GM12878 (cell line): ENCODE results near the gene PEAR1. TPM values are rescaled to one million over a fixed set of nuclear protein-coding genes. Genes with fewer than 3 reads are reported as not detected.

ENCODE experiments used
- ATAC-seq: fragments of 200-7000 bp; cut with Tn5 transposase; 3 replicates; pipeline ENCODE4 v1.9.1; 2020; ENCODE audit warnings: mild to moderate bottlenecking, moderate library complexity
- BruUV-seq: library from RNA; stranded (reverse); fragments of 400-500 nt; replicated peaks from 2 replicates; lab custom pipeline; 2021; lab: Mats Ljungman, UMichigan
- CTCF ChIA-PET: fragments of 300-600 bp; sonication (Branson Sonifier 250); formaldehyde crosslinking; extraction: SDS; loops from one replicate; lab custom pipeline; 2021; ENCODE audit warnings: inconsistent platforms; lab: Yijun Ruan, JAX
- POLR2A ChIA-PET: fragments of 350-600 bp; formaldehyde crosslinking; extraction: SDS; loops from one replicate; lab custom pipeline; 2021; ENCODE audit warnings: inconsistent platforms; lab: Charles Lee
- RAD21 ChIA-PET: fragments of 300-600 bp; sonication (Branson Sonifier 250); formaldehyde crosslinking; loops from one replicate; lab custom pipeline; 2023; ENCODE audit warnings: antibody characterized with exemption; ENCODE audit not compliant: unreplicated experiment; lab: Charles Lee
- SMC1A ChIA-PET: fragments of 300-600 bp; sonication (Branson Sonifier 250); formaldehyde crosslinking; loops from one replicate; lab custom pipeline; 2023; ENCODE audit not compliant: unreplicated experiment, uncharacterized antibody; lab: Charles Lee
- DNase-seq: peaks from one replicate; pipeline ENCODE4 v3.0.0-alpha.2; 2011; ENCODE audit warnings: low read depth, low spot score
- FAIRE-seq: peaks from 3 replicates; lab custom pipeline; 2011; peaks lifted over from hg19 to GRCh38; lab: Jason Lieb, UNC
- H2AFZ ChIP-seq: 2 replicates; pipeline ENCODE4 v1.6.0; 2011; ENCODE audit warnings: low read depth, low read length, control low read depth; ENCODE audit not compliant: control insufficient read depth
- H3K27ac ChIP-seq: 2 replicates; pipeline ENCODE4 v1.5.1; 2011; ENCODE audit warnings: control low read depth; ENCODE audit not compliant: control insufficient read depth, insufficient read depth
- H3K27me3 ChIP-seq, 2 experiments: replicated peaks in 1 of 2; 2 replicates each; pipeline versions ENCODE4 v1.6.0 to v1.6.1; 2011; ENCODE audit warnings: low read length in 1 of 2; ENCODE audit not compliant: control insufficient read depth in 2 of 2, insufficient read depth in 2 of 2
- H3K36me3 ChIP-seq, 2 experiments: 2 replicates each; pipeline ENCODE4 v1.5.1; 2011; ENCODE audit warnings: low read length in 1 of 2; ENCODE audit not compliant: control insufficient read depth in 2 of 2, insufficient read depth in 2 of 2
- H3K4me1 ChIP-seq: 2 replicates; pipeline ENCODE4 v1.6.1; 2011; ENCODE audit warnings: mild to moderate bottlenecking, low read length, moderate library complexity, mixed read lengths; ENCODE audit not compliant: control insufficient read depth, insufficient read depth
- H3K4me2 ChIP-seq: 2 replicates; pipeline ENCODE4 v1.6.0; 2011; ENCODE audit warnings: control low read depth; ENCODE audit not compliant: control insufficient read depth, insufficient read depth
- H3K4me3 ChIP-seq: fragments of 200-600 bp; sonication (generic); 2 replicates; pipeline ENCODE4 v1.5.1; 2016
- H3K79me2 ChIP-seq: 2 replicates; pipeline ENCODE4 v1.6.0; 2011; ENCODE audit warnings: low read length; ENCODE audit not compliant: control insufficient read depth, insufficient read depth
- H3K9ac ChIP-seq: 2 replicates; pipeline ENCODE4 v1.8.0; 2011; ENCODE audit warnings: low read length, control low read depth, mixed read lengths; ENCODE audit not compliant: control insufficient read depth, insufficient read depth
- H3K9me3 ChIP-seq: replicated peaks from 3 replicates; pipeline ENCODE4 v1.5.1; 2011; ENCODE audit warnings: mild to moderate bottlenecking, low read length; ENCODE audit not compliant: control insufficient read depth, insufficient read depth
- H4K20me1 ChIP-seq: 2 replicates; pipeline ENCODE4 v1.6.0; 2011; ENCODE audit not compliant: control insufficient read depth, insufficient read depth
- EGR1 ChIP-seq, 2 experiments: IDR thresholded peaks; 1 replicate in 1 of 2; 2 replicates in 1 of 2; pipeline ENCODE4 v1.6.1; 2011 to 2012; ENCODE audit warnings: low read depth in 2 of 2, low read length in 2 of 2, borderline replicate concordance in 1 of 2, mild to moderate bottlenecking in 1 of 2, moderate library complexity in 1 of 2
- MEF2B ChIP-seq: fragments of 450-650 bp; IDR thresholded peaks from 2 replicates; pipeline ENCODE4 v1.6.1; 2018; ENCODE audit warnings: mild to moderate bottlenecking, moderate library complexity; ENCODE audit not compliant: partially characterized antibody, poor library complexity, severe bottlenecking
- RAD51 ChIP-seq: fragments of 450-650 bp; IDR thresholded peaks from 2 replicates; pipeline ENCODE4 v1.6.1; 2016; ENCODE audit warnings: moderate library complexity, mild to moderate bottlenecking, inconsistent platforms
- SKIL ChIP-seq: fragments of 450-650 bp; IDR thresholded peaks from 2 replicates; pipeline ENCODE4 v1.6.1; 2017; ENCODE audit warnings: mild to moderate bottlenecking, low read depth, inconsistent platforms; ENCODE audit not compliant: poor library complexity, severe bottlenecking
- SREBF1 ChIP-seq: IDR thresholded peaks from 2 replicates; pipeline ENCODE4 v1.6.1; 2012; ENCODE audit warnings: mild to moderate bottlenecking, low read length
- TAF1 ChIP-seq: IDR thresholded peaks from 2 replicates; pipeline ENCODE4 v1.6.1; 2011; ENCODE audit warnings: mild to moderate bottlenecking, low read depth, low read length, borderline replicate concordance
- WRNIP1 ChIP-seq: IDR thresholded peaks from 2 replicates; pipeline ENCODE4 v1.6.1; 2011; ENCODE audit warnings: low read depth, low read length, improper control_type of control experiment, borderline replicate concordance
- ZBTB40 ChIP-seq: fragments of 450-650 bp; IDR thresholded peaks from 2 replicates; pipeline ENCODE4 v1.6.1; 2016; ENCODE audit warnings: mild to moderate bottlenecking, moderate library complexity, borderline replicate concordance
- ZSCAN29 ChIP-seq: fragments of 450-650 bp; IDR thresholded peaks from 2 replicates; pipeline ENCODE4 v1.6.1; 2017; ENCODE audit warnings: mild to moderate bottlenecking, moderate library complexity
- WGBS: methylation state at CpG from one replicate; pipeline ENCODE4 v1.1.6; 2016; ENCODE audit warnings: low lambda C conversion rate; ENCODE audit not compliant: insufficient replicate concordance, insufficient coverage; ENCODE audit errors: missing lambda C conversion rate; 5-methylcytosine and 5-hydroxymethylcytosine counted together
- in situ Hi-C: fragments of 300-500 bp; cut with MboI; formaldehyde crosslinking; loops from 9 replicates; pipeline ENCODE4 v1.14.3; 2018; ENCODE audit warnings: mixed read lengths
- intact Hi-C: fragments of 100-400 bp; cut with micrococcal nuclease; formaldehyde crosslinking; loops from one replicate; pipeline ENCODE4 v1.14.2; 2022; ENCODE audit not compliant: unreplicated experiment
- polyA plus RNA-seq, 11 experiments: library from polyadenylated mRNA; depleted of rRNA in 4 of 11; unstranded in 6 of 11; stranded (reverse) in 5 of 11; fragments of >200 nt; fragmentation: Nextera tagmentation in 4 of 11; fragmentation: Illumina TruSeq in 1 of 11; extraction: Ambion mirVana in 4 of 11; extraction: Trizol in 1 of 11; gene quantifications; 1 replicate in 1 of 11; 2 replicates in 10 of 11; pipeline versions ENCODE4 v1.2.1 to v1.2.3, GENCODE V29; 2011 to 2016; ENCODE audit warnings: inconsistent platforms in 2 of 11, missing spikeins in 2 of 11, low read depth in 1 of 11
- total RNA-seq, 4 experiments: library from RNA; depleted of rRNA in 3 of 4; stranded (reverse); fragments of >200 nt in 3 of 4; fragmentation: Illumina TruSeq in 1 of 4; extraction: Trizol in 1 of 4; gene quantifications; 2 replicates each; pipeline versions ENCODE4 v1.2.1 to v1.2.3, GENCODE V29; 2013 to 2021

Gene PEAR1
- total and polyA plus RNA-seq, 10 of the 15 experiments (the other 5 are each of a cell fraction or from before 2014, with no cell fraction given), result not detected

- ChIA-PET RAD21 (interaction anchor here (1.3 kb wide), 1 partner anchor 16 kb away, joined by 3 read pairs; no protein-coding TSS in a partner anchor), POLR2A (no interaction called here), SMC1A (no interaction called here), CTCF (interaction anchor here (1.1 to 1.3 kb wide), 2 partner anchors 16 kb away, joined by 4 read pairs; no protein-coding TSS in a partner anchor)
- no peak for TF ChIP-seq RAD51
- no peak for TF ChIP-seq WRNIP1
- TF ChIP-seq TAF1, result no peak
- TF ChIP-seq MEF2B, result no peak
- TF ChIP-seq SREBF1, result no peak
- TF ChIP-seq EGR1 (IDR thresholded peaks at IDR 0.05; ENCODE audit: borderline replicate concordance in 1 of 2, low read depth in 2 of 2, low read length in 2 of 2), result no peak
- no peak overlapping the region for H3K9ac ChIP-seq
- intact Hi-C loops (no loop called here), in situ Hi-C loops (no loop called here)
- H2AFZ ChIP-seq, result no peak overlapping the region
- peaks cover 0 to 7% of the 10 kb centered on the region in 2 experiments for H3K27me3 ChIP-seq
- no peaks in the 10 kb centered on the region for H3K9me3 ChIP-seq
- no TSS peak for BruUV-seq
- H3K36me3 ChIP-seq, result no peaks in the 10 kb centered on the region
- no peak overlapping the region for H3K4me3 ChIP-seq
- 54% methylated on average over 6 of the region's 6 CpGs for WGBS
- no peak overlapping the region for H3K4me2 ChIP-seq
- no peak for FAIRE-seq
- 0 out of 2 replicates have a peak, but pooled peaks cover 1% of the 10 kb centered on the region for H4K20me1 ChIP-seq
- ATAC-seq, result no peak
- H3K4me1 ChIP-seq, result no peaks in the 10 kb centered on the region
- no peak for DNase-seq
- H3K27ac ChIP-seq, result no peak overlapping the region
- no peaks in the 10 kb centered on the region for H3K79me2 ChIP-seq
Observed at GRCh38 chr1:156844102-156844501, 49.4 kb upstream of the PEAR1 start.

- no TSS peak for BruUV-seq
- WGBS, result 16% methylated on average over 14 of the region's 14 CpGs
- Histone ChIP-seq H2AFZ (no peak overlapping the region), H3K9me3 (no peaks in the 10 kb centered on the region), H3K4me1 (no peaks in the 10 kb centered on the region), H3K79me2 (no peaks in the 10 kb centered on the region), H3K36me3 (no peaks in the 10 kb centered on the region), H3K4me3 (no peak overlapping the region), H4K20me1 (no peaks in the 10 kb centered on the region), H3K4me2 (no peak overlapping the region), H3K27me3 (peaks cover 0 to 7% of the 10 kb centered on the region in 2 experiments), H3K9ac (no peak overlapping the region), H3K27ac (no peak overlapping the region)
- RAD21 ChIA-PET, result no interaction called here
- intact Hi-C loops (no loop called here), in situ Hi-C loops (no loop called here)
- no peak for ATAC-seq
- POLR2A ChIA-PET, result no interaction called here
- no peak for FAIRE-seq
- no peak for DNase-seq
- CTCF ChIA-PET, result interaction anchor here (1.3 kb wide), 1 partner anchor 15 kb away, joined by 4 read pairs; no protein-coding TSS in a partner anchor
- SMC1A ChIA-PET, result no interaction called here
- TF ChIP-seq SKIL (no peak), ZBTB40 (no peak), ZSCAN29 (no peak)
Observed at GRCh38 chr1:156844638-156845037, 48.9 kb upstream of the PEAR1 start.
